Neuronal stem cell (in vitro differentiated cells): ENCODE measurements around the gene AVL9.

Experiments
- DNase-seq: peaks from one replicate; pipeline ENCODE4 v3.0.0-alpha.2; 2013; ENCODE audit warnings: low spot score
- H2AFZ ChIP-seq: one replicate; pipeline ENCODE4 v1.6.1; 2013; ENCODE audit warnings: mild to moderate bottlenecking, low read length, inconsistent platforms
- H2AK5ac ChIP-seq: 2 replicates; pipeline ENCODE4 v1.6.1; 2013; ENCODE audit warnings: low read depth, mild to moderate bottlenecking, inconsistent platforms, low read length, moderate library complexity, mixed read lengths
- H2BK120ac ChIP-seq: 2 replicates; pipeline ENCODE4 v1.6.1; 2013; ENCODE audit warnings: low read depth, mild to moderate bottlenecking, inconsistent platforms, low read length, moderate library complexity, mixed read lengths
- H2BK12ac ChIP-seq: one replicate; pipeline ENCODE4 v1.6.1; 2013; ENCODE audit warnings: low read length, inconsistent platforms
- H2BK15ac ChIP-seq: 2 replicates; pipeline ENCODE4 v1.6.1; 2013; ENCODE audit warnings: mild to moderate bottlenecking, low read length, inconsistent platforms, mixed read lengths
- H2BK5ac ChIP-seq: one replicate; pipeline ENCODE4 v1.6.1; 2013; ENCODE audit warnings: inconsistent platforms, mild to moderate bottlenecking, low read length, moderate library complexity
- H3K14ac ChIP-seq: one replicate; pipeline ENCODE4 v1.6.1; 2013; ENCODE audit warnings: low read length, inconsistent platforms
- H3K18ac ChIP-seq: 2 replicates; pipeline ENCODE4 v1.6.1; 2013; ENCODE audit warnings: low read length, inconsistent platforms
- H3K23ac ChIP-seq: 2 replicates; pipeline ENCODE4 v1.6.1; 2013; ENCODE audit warnings: low read depth, mild to moderate bottlenecking, mixed read lengths, low read length, inconsistent platforms; ENCODE audit not compliant: poor library complexity
- H3K27ac ChIP-seq: replicated peaks from 3 replicates; pipeline ENCODE4 v1.5.1; 2013; ENCODE audit warnings: low read length, inconsistent platforms
- H3K27me3 ChIP-seq, 3 experiments: 2 replicates each; pipeline ENCODE4 v1.6.1; 2013; ENCODE audit warnings: low read length in 3 of 3, mild to moderate bottlenecking in 2 of 3, inconsistent platforms in 1 of 3, low read depth in 1 of 3, mixed read lengths in 1 of 3, moderate library complexity in 1 of 3; ENCODE audit not compliant: control insufficient read depth in 3 of 3, insufficient read depth in 3 of 3
- H3K36me3 ChIP-seq, 2 donors: replicated peaks in 1 of 2; 2 replicates each; pipeline ENCODE4 v1.6.1; 2013; ENCODE audit warnings: low read length in 2 of 2; ENCODE audit not compliant: control insufficient read depth in 2 of 2, insufficient read depth in 2 of 2
- H3K4ac ChIP-seq: 2 replicates; pipeline ENCODE4 v1.6.1; 2013; ENCODE audit warnings: inconsistent platforms, mild to moderate bottlenecking, low read length, moderate library complexity
- H3K4me1 ChIP-seq, 2 donors: 1 replicate in 1 of 2; 2 replicates in 1 of 2; pipeline ENCODE4 v1.6.1; 2013; ENCODE audit warnings: low read length in 2 of 2, low read depth in 1 of 2; ENCODE audit not compliant: control insufficient read depth in 2 of 2, insufficient read depth in 1 of 2
- H3K4me2 ChIP-seq: one replicate; pipeline ENCODE4 v1.6.1; 2013; ENCODE audit warnings: mild to moderate bottlenecking, low read length, inconsistent platforms; ENCODE audit not compliant: insufficient read depth, poor library complexity, severe bottlenecking
- H3K4me3 ChIP-seq, 2 donors: 2 replicates each; pipeline ENCODE4 v1.5.1; 2013; ENCODE audit warnings: low read length in 2 of 2, mild to moderate bottlenecking in 2 of 2, inconsistent platforms in 1 of 2, moderate library complexity in 1 of 2
- H3K79me1 ChIP-seq: one replicate; pipeline ENCODE4 v1.6.1; 2013; ENCODE audit warnings: low read depth, mild to moderate bottlenecking, inconsistent platforms, low read length, moderate library complexity
- H3K9ac ChIP-seq: one replicate; pipeline ENCODE4 v1.6.1; 2013; ENCODE audit warnings: mild to moderate bottlenecking, low read depth, low read length, inconsistent platforms; ENCODE audit not compliant: poor library complexity
- H3K9me3 ChIP-seq, 2 donors: replicated peaks in 1 of 2; 2 replicates each; pipeline versions ENCODE3 to v1.6.1; 2013; ENCODE audit warnings: low read length in 2 of 2, mild to moderate bottlenecking in 2 of 2, inconsistent platforms in 1 of 2, low read depth in 1 of 2, mixed read lengths in 1 of 2, moderate library complexity in 1 of 2; ENCODE audit not compliant: control insufficient read depth in 2 of 2, insufficient read depth in 1 of 2
- H4K8ac ChIP-seq: one replicate; pipeline ENCODE4 v1.6.1; 2013; ENCODE audit warnings: low read depth, mild to moderate bottlenecking, inconsistent platforms, low read length, moderate library complexity
- H4K91ac ChIP-seq: one replicate; pipeline ENCODE4 v1.6.1; 2013; ENCODE audit warnings: low read length, low read depth, mild to moderate bottlenecking, inconsistent platforms; ENCODE audit not compliant: poor library complexity
- WGBS, 2 donors: extraction: QIAGEN DNeasy Blood & Tissue Kit; methylation state at CpG; one replicate each; pipeline ENCODE4 v1.1.7; 2013; ENCODE audit warnings: missing lambda C conversion rate in 2 of 2, mixed read lengths in 1 of 2; ENCODE audit not compliant: insufficient read length in 2 of 2, insufficient replicate concordance in 1 of 2; ENCODE audit errors: extremely low coverage in 2 of 2; 5-methylcytosine and 5-hydroxymethylcytosine counted together

Gene AVL9

GRCh38 chr7:32516551-32517100 is 21.3 kb downstream of the AVL9 start:
- Histone ChIP-seq H2AFZ (no peak overlapping the region), H3K79me1 (peaks cover 4% of the 10 kb centered on the region), H3K4ac (no peak overlapping the region), H3K18ac (no peak overlapping the region), H3K4me3 (no peak overlapping the region), H2BK12ac (no peak overlapping the region), H2AK5ac (no peak overlapping the region), H2BK120ac (no peak overlapping the region), H3K9me3 (peaks cover 12 to 73% of the 10 kb centered on the region in 2 donors), H3K9ac (no peak overlapping the region), H3K14ac (no peak overlapping the region), H3K27me3 (no peaks in the 10 kb centered on the region), H4K8ac (no peak overlapping the region), H3K27ac (no peak overlapping the region), H4K91ac (no peak overlapping the region), H2BK5ac (no peak overlapping the region), H3K4me2 (no peak overlapping the region), H3K23ac (no peak overlapping the region), H2BK15ac (no peak overlapping the region), H3K36me3 (peaks cover 5 to 17% of the 10 kb centered on the region in 2 donors), H3K4me1 (no peaks in the 10 kb centered on the region)
- no peak for DNase-seq
- no CpG with 5 or more reads among the region's 3 CpGs for WGBS, 2 donors

DNA sequence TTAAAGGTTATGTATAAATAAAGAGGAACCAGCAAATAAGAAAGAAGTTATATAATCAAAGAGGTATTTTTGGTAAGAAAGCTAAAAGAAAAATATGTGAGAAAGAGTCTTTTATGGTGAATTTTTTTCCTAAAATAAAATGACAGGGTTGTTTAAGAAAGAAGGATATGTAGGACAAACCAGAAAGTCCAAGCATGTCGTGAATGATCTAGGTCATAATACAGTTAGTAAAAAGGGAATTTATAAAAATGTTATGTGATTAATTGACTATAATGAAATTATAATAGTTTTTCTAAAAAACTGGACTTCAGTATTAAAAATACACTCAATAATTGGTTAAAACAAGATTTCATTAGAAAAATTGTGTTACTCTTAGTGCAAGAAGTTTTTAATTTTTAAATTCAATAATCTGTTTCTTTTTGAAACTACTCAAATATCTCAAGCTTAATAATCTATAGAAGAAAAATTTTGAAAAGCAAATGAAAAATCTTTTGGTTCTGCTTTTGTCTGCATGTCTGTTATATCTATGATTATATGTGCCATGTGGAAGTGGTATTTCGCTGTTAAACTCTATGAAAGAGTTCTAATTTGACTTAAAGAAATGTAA is 23.3 kb downstream of the AVL9 start:
- Histone ChIP-seq H3K27me3 (no peaks in the 10 kb centered on the region), H3K9ac (no peak overlapping the region), H3K36me3 (peaks cover 5 to 19% of the 10 kb centered on the region in 2 donors), H3K27ac (no peak overlapping the region), H3K4me3 (no peak overlapping the region), H3K9me3 (peaks cover 13 to 81% of the 10 kb centered on the region in 2 donors), H2BK5ac (no peak overlapping the region), H2BK120ac (no peak overlapping the region), H3K4ac (no peak overlapping the region), H4K91ac (no peak overlapping the region), H3K4me2 (no peak overlapping the region), H2AFZ (no peak overlapping the region), H2BK12ac (no peak overlapping the region), H4K8ac (no peak overlapping the region), H3K79me1 (peaks cover 4% of the 10 kb centered on the region), H3K4me1 (no peaks in the 10 kb centered on the region), H2BK15ac (no peak overlapping the region), H3K18ac (no peak overlapping the region), H3K23ac (no peak overlapping the region), H3K14ac (no peak overlapping the region), H2AK5ac (no peak overlapping the region)
- no CpG with 5 or more reads among the region's 2 CpGs for WGBS, 2 donors
- DNase-seq = peak; percentile 51

DNA sequence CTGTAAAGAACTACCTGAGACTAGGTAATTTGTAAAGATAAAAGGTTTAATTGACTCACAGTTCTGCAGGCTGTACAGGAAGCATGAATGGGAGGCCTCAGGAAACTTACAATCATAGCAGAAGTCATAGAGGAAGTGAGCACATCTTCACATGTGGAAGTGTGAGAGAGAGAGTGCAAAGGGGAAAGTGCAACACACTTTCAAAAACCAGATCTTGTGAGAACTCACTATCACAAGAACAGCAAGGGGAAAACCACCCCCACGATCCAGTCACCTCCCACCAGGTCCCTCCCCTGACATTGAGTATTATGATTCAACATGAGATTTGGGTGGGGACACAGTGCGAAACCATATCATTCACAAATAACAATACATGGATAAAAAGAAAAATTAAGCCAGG is 24.5 kb downstream of the AVL9 start:
- no peak overlapping the region for H2AFZ ChIP-seq
- no peak overlapping the region for H3K9ac ChIP-seq
- H3K9me3 ChIP-seq = peaks cover 13 to 77% of the 10 kb centered on the region in 2 donors
- no peak overlapping the region for H4K8ac ChIP-seq
- peaks cover 3% of the 10 kb centered on the region for H3K79me1 ChIP-seq
- H3K4me3 ChIP-seq = no peak overlapping the region
- no peak overlapping the region for H2BK15ac ChIP-seq
- H2BK12ac ChIP-seq = no peak overlapping the region
- no peak overlapping the region for H2AK5ac ChIP-seq
- H3K23ac ChIP-seq = no peak overlapping the region
- no CpG with 5 or more reads among the region's 2 CpGs for WGBS, 2 donors
- H4K91ac ChIP-seq = no peak overlapping the region
- H2BK120ac ChIP-seq = no peak overlapping the region
- no peak overlapping the region for H3K14ac ChIP-seq
- no peak overlapping the region for H3K4me2 ChIP-seq
- no peaks in the 10 kb centered on the region for H3K27me3 ChIP-seq
- H3K4me1 ChIP-seq = no peaks in the 10 kb centered on the region
- H3K4ac ChIP-seq = no peak overlapping the region
- DNase-seq = no peak
- no peak overlapping the region for H2BK5ac ChIP-seq
- H3K36me3 ChIP-seq = peaks cover 5 to 19% of the 10 kb centered on the region in 2 donors
- H3K27ac ChIP-seq = no peak overlapping the region
- H3K18ac ChIP-seq = no peak overlapping the region

- no peak overlapping the region for H3K4me2 ChIP-seq
- no peak overlapping the region for H3K14ac ChIP-seq
- H2BK15ac ChIP-seq = no peak overlapping the region
- no peak overlapping the region for H2AK5ac ChIP-seq
- no peak overlapping the region for H3K23ac ChIP-seq
- H3K4ac ChIP-seq = no peak overlapping the region
- H2AFZ ChIP-seq = no peak overlapping the region
- peaks cover 3% of the 10 kb centered on the region for H3K79me1 ChIP-seq
- H3K18ac ChIP-seq = no peak overlapping the region
- no peak overlapping the region for H4K8ac ChIP-seq
- no peak overlapping the region for H4K91ac ChIP-seq
- no peaks in the 10 kb centered on the region for H3K4me1 ChIP-seq
- no peak overlapping the region for H3K4me3 ChIP-seq
- H3K27me3 ChIP-seq = no peaks in the 10 kb centered on the region
- no peak overlapping the region for H2BK5ac ChIP-seq
- no peak for DNase-seq
- H3K9ac ChIP-seq = no peak overlapping the region
- no peak overlapping the region for H3K27ac ChIP-seq
- no peak overlapping the region for H2BK12ac ChIP-seq
- no CpG with 5 or more reads among the region's 6 CpGs for WGBS, 2 donors
- peaks cover 5 to 15% of the 10 kb centered on the region in 2 donors for H3K36me3 ChIP-seq
- H3K9me3 ChIP-seq = peaks cover 10 to 51% of the 10 kb centered on the region in 2 donors
- no peak overlapping the region for H2BK120ac ChIP-seq
Observed at GRCh38 chr7:32522746-32523530, 27.6 kb downstream of the AVL9 start.
